HG02970 (cell line): ENCODE results near the gene CHST13.

ENCODE experiments used
- ATAC-seq: cut with Tn5 transposase; IDR thresholded peaks from one replicate; pipeline ENCODE4 v1.9.1; 2021; ENCODE audit warnings: mild to moderate bottlenecking, moderate library complexity, moderate number of reproducible peaks; ENCODE audit not compliant: unreplicated experiment, low FRiP score

Gene CHST13

GRCh38 chr3:126487151-126487771 is 36.7 kb upstream of the CHST13 start:
- no peak for ATAC-seq

DNA sequence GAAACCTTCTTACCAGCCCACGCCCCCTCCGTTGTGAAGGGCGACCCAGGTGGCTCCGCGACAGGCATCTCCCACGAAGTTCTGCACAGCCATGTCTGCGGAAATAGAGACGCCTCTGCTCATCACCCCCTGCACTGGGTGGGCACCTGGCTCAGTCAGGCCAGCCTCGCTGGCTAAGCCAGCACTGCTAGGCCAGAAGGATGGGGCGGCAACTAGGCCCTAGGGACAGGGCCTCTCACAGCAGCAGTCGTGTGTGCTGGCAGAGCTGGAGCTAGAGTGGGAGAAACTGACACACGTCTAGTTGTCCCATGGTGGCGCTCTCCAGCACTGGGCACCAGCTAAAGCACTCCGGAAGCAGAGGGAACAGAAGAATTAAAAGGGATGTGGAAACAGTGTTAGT is 35.8 kb upstream of the CHST13 start:
- no peak for ATAC-seq

GRCh38 chr3:126488886-126489569 is 34.9 kb upstream of the CHST13 start:
- no peak for ATAC-seq

GRCh38 chr3:126490619-126491018 is 33.3 kb upstream of the CHST13 start:
- ATAC-seq = no peak

GRCh38 chr3:126491221-126492013 is 32.5 kb upstream of the CHST13 start:
- no peak for ATAC-seq

- ATAC-seq = no peak
Observed at GRCh38 chr3:126493051-126493450, 30.9 kb upstream of the CHST13 start.

- ATAC-seq = no peak
Observed at GRCh38 chr3:126493739-126494138, 30.2 kb upstream of the CHST13 start.

- no peak for ATAC-seq
Observed at GRCh38 chr3:126494204-126494969, 29.6 kb upstream of the CHST13 start.

DNA sequence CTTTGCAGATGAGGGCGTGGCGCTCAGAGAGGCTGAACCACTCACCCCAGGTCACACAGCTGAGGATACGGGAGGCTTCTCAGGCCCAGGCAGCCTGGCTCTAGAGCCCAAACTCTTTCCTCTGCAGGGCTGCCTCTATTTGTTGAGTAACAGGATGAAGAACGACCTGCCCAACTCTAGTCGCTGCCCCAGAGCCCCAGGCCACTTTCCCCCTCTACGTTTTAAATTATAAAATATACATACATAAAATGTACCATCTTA is 29.1 kb upstream of the CHST13 start:
- no peak for ATAC-seq

DNA sequence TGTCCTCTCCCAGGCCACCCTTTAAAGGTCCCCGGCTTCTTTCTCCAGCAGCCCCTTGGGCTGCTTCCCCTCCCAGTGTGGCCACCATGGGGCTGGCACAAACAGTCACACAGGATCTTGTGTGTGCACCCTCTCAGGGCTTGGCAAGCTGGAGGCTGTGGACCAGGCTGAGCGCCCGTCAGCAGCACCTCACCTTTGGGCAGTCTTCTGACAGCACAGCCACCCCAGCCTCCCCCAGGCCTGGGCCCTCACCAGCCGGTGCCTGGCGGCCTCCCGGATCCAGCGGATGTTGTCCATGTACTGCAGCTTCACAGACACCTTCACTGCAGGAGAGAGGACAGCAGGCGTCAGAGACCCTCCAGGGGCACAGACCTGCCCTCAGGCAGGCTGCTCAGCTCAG is 28.2 kb upstream of the CHST13 start:
- ATAC-seq = no peak

GRCh38 chr3:126496894-126497850 is 26.8 kb upstream of the CHST13 start:
- no peak for ATAC-seq

DNA sequence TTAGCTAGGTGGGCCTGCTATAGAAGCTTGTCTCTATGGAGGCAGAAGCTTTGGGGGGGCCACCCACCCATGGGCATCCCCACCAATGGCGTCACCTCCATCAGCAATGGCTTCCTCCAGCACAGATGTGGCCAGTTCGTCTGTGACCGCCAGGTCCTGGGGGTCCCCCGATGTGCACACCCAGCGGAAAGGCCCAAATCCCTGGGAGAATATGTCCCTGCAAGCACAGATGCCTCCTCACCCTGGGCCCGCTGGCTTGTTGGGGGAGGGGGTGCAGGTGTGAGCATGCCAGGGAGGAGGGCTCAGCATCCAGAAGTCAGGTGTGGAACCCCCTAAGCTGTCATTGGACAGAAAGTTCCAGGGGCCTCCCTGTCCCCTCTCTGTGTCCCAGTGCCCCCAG is 26.0 kb upstream of the CHST13 start:
- ATAC-seq = no peak

GRCh38 chr3:126498461-126498860 is 25.5 kb upstream of the CHST13 start:
- no peak for ATAC-seq

GRCh38 chr3:126498929-126499328 is 25.0 kb upstream of the CHST13 start:
- no peak for ATAC-seq

DNA sequence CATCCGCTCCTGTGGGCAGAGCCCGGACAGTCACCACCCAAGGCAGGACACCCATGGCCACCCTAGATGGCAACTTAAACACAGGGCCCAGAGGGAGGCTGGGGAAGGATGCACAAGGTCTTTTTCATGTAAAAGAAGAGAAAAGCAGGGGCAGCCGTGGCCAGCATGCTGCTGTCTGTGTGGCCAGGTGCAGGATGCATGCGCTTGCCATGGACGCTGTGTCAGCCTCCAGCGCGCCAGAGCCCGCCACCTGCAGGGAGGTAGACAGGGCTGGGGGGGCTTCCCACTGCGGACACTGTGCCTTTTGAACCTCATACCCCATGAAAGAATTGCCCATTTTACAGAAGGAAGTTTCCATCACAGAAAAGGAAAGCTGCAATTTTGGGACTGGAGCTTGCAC is 24.6 kb upstream of the CHST13 start:
- no peak for ATAC-seq

DNA sequence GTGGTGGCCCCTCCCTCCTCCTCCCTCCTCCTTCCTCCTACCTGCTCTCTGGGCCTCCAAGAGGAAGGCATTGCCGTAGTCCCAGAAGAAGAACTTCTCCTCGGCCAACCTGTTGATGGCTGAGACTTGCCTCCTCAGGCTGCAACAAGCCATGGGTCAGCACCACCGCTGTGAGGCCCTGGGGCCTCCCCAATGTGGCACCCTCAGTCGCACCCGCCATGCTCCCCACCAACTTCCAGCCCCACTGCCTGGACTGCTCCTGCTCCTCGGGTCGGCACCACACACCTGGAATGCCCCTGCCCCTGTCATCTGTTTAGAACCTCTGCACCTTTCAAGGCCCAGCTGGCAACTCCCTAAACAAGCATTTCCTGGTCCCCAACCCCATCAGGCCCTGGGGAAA is 23.9 kb upstream of the CHST13 start:
- no peak for ATAC-seq

- no peak for ATAC-seq
Observed at GRCh38 chr3:126501054-126501453, 22.9 kb upstream of the CHST13 start.

DNA sequence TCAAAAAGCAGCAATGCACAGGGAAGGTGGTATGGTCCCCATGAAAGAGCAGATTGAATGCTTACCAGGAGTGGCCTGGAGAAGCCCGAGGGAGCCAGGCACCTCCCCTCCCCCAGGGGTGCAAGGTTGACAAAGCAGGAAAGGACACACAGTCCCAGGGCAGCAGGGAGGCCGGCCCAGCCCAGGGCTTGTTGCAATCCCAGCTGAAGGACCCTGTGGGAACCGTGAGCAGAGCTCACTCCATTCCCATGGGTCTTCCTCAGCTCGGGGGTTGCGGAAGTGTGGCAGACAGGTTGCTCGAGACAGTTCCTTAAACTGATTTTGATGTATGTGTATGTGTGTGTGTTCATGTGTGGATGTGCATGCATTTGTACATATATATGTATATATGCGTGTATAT is 22.2 kb upstream of the CHST13 start:
- no peak for ATAC-seq

- no peak for ATAC-seq
Observed at GRCh38 chr3:126502656-126503055, 21.3 kb upstream of the CHST13 start.

DNA sequence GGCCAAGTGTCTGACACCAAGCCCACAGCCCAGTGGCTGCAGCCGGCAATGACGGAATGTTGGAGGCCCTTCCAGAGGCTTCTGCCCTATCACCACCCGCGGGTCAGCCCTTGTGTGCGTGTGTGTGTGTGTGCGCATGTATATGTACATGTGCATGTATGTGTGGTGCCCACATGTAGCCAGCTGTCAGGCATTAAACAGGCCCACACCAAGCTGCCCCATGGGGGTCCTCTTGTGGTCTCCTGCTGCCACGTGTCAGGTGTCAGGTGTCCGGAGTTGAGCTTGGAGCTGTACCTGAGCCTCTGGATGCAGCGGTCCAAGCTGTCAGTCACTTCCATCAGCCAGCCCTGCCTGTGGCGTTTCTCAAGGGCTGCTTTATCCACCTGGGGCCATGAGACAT is 20.3 kb upstream of the CHST13 start:
- ATAC-seq = no peak
